PFSK-1 (cell line): ENCODE data around the gene ARPP19.

Experiments used
- FOXP2 ChIP-seq: optimal IDR thresholded peaks from 2 replicates; pipeline ENCODE3; 2011; ENCODE audit warnings: borderline replicate concordance, control low read depth, inconsistent platforms; ENCODE audit not compliant: insufficient read depth; ENCODE audit errors: extremely low read length, extremely low read depth
- POLR2AphosphoS5 ChIP-seq: IDR thresholded peaks from 2 replicates; pipeline ENCODE4 v1.6.1; 2012; ENCODE audit warnings: low read depth, mild to moderate bottlenecking, control low read depth, low read length, moderate library complexity
- SIN3A ChIP-seq: IDR thresholded peaks from 2 replicates; pipeline ENCODE4 v1.6.1; 2012; ENCODE audit warnings: mild to moderate bottlenecking, low read length, moderate library complexity, borderline replicate concordance; ENCODE audit not compliant: insufficient read depth
- TAF1 ChIP-seq: IDR thresholded peaks from 2 replicates; pipeline ENCODE4 v1.6.1; 2012; ENCODE audit warnings: low read length, control low read depth, borderline replicate concordance; ENCODE audit not compliant: insufficient read depth
- TF ChIP-seq, protein P1 (sequence below), 2 experiments: IDR thresholded peaks; 2 replicates each; pipeline versions ENCODE4 v1.6.1 to v1.8.0; 2011 to 2012; ENCODE audit warnings: low read depth in 2 of 2, low read length in 2 of 2, control low read depth in 1 of 2, inconsistent platforms in 1 of 2, mild to moderate bottlenecking in 1 of 2, moderate library complexity in 1 of 2; ENCODE audit not compliant: insufficient read depth in 1 of 2

The ARPP19 gene

DNA sequence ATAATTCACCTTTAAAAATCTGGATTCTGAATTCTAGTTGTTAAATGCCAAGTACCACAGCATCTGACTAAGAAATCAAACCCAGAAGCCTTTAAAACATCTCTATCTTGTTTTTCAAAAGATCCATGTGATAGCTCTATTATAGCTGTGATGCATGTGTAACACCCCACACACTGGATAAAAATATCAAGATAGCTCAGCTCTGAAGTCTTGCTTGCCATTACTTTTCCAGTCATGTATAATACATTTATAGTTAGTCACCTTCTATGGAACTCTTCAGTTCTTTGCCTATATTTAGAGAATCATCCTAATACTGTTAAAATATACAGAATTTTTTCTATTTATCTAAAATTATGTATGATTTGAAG lies 11.6 kb downstream of the ARPP19 start:
- no peak for TF ChIP-seq TAF1
- TF ChIP-seq, protein P1, sequence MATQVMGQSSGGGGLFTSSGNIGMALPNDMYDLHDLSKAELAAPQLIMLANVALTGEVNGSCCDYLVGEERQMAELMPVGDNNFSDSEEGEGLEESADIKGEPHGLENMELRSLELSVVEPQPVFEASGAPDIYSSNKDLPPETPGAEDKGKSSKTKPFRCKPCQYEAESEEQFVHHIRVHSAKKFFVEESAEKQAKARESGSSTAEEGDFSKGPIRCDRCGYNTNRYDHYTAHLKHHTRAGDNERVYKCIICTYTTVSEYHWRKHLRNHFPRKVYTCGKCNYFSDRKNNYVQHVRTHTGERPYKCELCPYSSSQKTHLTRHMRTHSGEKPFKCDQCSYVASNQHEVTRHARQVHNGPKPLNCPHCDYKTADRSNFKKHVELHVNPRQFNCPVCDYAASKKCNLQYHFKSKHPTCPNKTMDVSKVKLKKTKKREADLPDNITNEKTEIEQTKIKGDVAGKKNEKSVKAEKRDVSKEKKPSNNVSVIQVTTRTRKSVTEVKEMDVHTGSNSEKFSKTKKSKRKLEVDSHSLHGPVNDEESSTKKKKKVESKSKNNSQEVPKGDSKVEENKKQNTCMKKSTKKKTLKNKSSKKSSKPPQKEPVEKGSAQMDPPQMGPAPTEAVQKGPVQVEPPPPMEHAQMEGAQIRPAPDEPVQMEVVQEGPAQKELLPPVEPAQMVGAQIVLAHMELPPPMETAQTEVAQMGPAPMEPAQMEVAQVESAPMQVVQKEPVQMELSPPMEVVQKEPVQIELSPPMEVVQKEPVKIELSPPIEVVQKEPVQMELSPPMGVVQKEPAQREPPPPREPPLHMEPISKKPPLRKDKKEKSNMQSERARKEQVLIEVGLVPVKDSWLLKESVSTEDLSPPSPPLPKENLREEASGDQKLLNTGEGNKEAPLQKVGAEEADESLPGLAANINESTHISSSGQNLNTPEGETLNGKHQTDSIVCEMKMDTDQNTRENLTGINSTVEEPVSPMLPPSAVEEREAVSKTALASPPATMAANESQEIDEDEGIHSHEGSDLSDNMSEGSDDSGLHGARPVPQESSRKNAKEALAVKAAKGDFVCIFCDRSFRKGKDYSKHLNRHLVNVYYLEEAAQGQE (IDR thresholded peaks at IDR 0.05; ENCODE audit: insufficient read depth in 1 of 2, low read depth in 2 of 2, low read length in 2 of 2) = no peak
- no peak for TF ChIP-seq SIN3A

DNA sequence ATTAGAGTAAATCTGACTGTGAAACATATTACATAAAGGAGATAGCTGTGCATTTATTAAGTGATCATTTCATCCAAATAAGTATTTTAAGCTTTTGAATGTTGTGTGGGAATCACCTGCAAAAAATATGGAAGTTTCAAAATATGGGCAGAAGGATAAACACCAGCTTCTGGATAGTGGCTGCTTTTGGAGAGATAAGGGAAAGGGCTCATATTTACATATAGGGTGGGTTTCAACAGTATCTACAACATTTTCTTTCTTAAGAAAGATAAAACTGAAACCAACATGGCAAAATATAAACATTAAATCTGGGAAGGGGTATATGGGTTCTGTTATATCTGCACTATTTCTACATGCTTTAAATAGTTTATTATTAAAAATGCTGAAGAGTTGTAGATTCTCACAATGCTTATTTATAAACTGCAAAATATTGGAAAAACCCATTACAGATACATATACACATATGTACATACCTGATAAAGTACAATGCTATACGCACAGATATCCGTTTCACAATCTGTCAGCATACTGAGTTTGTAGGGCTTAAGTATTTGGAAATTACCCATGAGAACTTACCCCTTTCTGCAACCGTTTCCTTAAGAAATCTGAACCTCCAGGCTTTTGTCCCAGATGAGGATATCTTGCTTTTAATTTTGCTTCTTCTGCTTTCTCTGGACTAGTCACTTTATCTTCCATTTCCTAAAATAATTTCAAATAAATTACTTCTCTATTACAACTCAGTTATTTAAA lies 12.1 kb downstream of the ARPP19 start:
- TF ChIP-seq, protein P1 (IDR thresholded peaks at IDR 0.05; ENCODE audit: insufficient read depth in 1 of 2, low read depth in 2 of 2, low read length in 2 of 2) = no peak
- no peak for TF ChIP-seq TAF1
- TF ChIP-seq SIN3A = no peak

DNA sequence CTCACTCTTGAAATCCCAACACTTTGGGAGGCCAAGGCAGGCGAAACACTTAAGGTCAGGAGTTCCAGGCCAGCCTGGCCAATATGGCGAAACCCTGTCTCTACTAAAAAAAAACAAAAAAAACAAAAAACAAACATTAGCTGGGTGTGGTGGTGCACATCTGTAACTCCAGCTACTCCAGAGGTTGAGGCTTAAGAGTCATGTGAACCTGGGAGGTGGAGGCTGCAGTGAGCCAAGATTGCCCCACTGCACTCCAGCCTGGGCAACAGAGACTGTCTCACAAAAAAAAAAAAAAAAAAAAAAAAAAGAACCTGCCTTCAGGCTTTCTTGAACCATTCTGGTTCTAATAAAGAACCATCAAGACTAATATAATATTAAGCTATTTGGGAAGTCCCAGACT lies 16.5 kb downstream of the ARPP19 start:
- TF ChIP-seq, protein P1 (IDR thresholded peaks at IDR 0.05; ENCODE audit: insufficient read depth in 1 of 2, low read depth in 2 of 2, low read length in 2 of 2) = no peak
- no peak for TF ChIP-seq TAF1
- no peak for TF ChIP-seq POLR2AphosphoS5
- TF ChIP-seq FOXP2 = no peak
- TF ChIP-seq SIN3A = no peak

DNA sequence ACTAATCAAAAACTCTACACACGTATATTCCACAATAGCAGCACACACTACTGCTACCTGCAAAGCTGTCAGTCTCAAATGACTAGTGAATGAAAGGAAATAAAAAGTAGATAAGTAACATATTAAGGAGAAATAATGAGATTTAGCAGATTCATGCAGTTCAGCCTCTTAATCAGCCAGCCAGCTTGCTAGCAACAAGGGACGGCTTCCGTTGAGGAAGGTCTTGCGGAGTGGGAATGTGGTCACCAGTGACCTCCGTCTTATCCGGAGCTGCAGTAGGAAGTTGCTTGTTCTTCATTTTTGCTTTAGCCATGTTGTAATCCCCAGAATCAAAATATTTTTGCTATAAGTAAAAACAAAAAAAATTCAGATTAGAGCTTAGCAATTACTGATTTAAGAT lies 17.1 kb downstream of the ARPP19 start:
- TF ChIP-seq FOXP2 = no peak
- no peak for TF ChIP-seq TAF1
- no peak for TF ChIP-seq SIN3A
- TF ChIP-seq, protein P1 (IDR thresholded peaks at IDR 0.05; ENCODE audit: insufficient read depth in 1 of 2, low read depth in 2 of 2, low read length in 2 of 2) = no peak
- no peak for TF ChIP-seq POLR2AphosphoS5
